HL-60 (cell line): ENCODE measurements around the gene EFCAB6.

Source experiments
- DNase-seq, 2 experiments: peaks; one replicate each; pipeline ENCODE4 v3.0.0-alpha.2; 2010 to 2020; ENCODE audit warnings: low read depth in 1 of 2, low spot score in 1 of 2
- H3K27ac ChIP-seq: fragments of 250-450 bp; sonication (Bioruptor Pico); replicated peaks from 2 replicates; pipeline ENCODE4 v1.5.1; 2020; ENCODE audit warnings: mild to moderate bottlenecking, moderate library complexity
- H3K27me3 ChIP-seq: fragments of 250-450 bp; sonication (Bioruptor Pico); 2 replicates; pipeline ENCODE4 v1.5.1; 2021; ENCODE audit warnings: mild to moderate bottlenecking, moderate library complexity; ENCODE audit not compliant: insufficient read depth, poor library complexity, severe bottlenecking
- H3K4me3 ChIP-seq: replicated peaks from 2 replicates; pipeline ENCODE4 v1.5.1; 2011; ENCODE audit warnings: mild to moderate bottlenecking, control low read depth, low read length; ENCODE audit not compliant: insufficient read depth
- CTCF ChIP-seq: IDR thresholded peaks from one replicate; pipeline ENCODE4 v1.5.1; 2011; ENCODE audit warnings: low read length, control low read depth, inconsistent platforms; ENCODE audit not compliant: insufficient read depth
- GABPA ChIP-seq: IDR thresholded peaks from 2 replicates; pipeline ENCODE4 v1.6.1; 2012; ENCODE audit warnings: low read depth
- POLR2AphosphoS5 ChIP-seq: IDR thresholded peaks from 2 replicates; pipeline ENCODE4 v1.6.1; 2012; ENCODE audit warnings: low read depth
- REST ChIP-seq: IDR thresholded peaks from 2 replicates; pipeline ENCODE4 v1.6.1; 2012; ENCODE audit warnings: low read depth; ENCODE audit not compliant: insufficient replicate concordance
- SPI1 ChIP-seq: IDR thresholded peaks from 2 replicates; pipeline ENCODE4 v1.6.1; 2012; ENCODE audit warnings: low read depth, mild to moderate bottlenecking, borderline replicate concordance

The EFCAB6 gene

GRCh38 chr22:43567691-43568324, 244.3 kb downstream of the EFCAB6 start:
- DNase-seq: no peak
- no peak overlapping the region for H3K4me3 ChIP-seq
- no peak overlapping the region for H3K27ac ChIP-seq
- no peaks in the 10 kb centered on the region for H3K27me3 ChIP-seq
- TF ChIP-seq POLR2AphosphoS5 (no peak), SPI1 (no peak), CTCF (no peak), REST (no peak), GABPA (no peak)

- no peak overlapping the region for H3K4me3 ChIP-seq
- DNase-seq: no peak
- TF ChIP-seq CTCF: no peak
- TF ChIP-seq SPI1: no peak
- no peak for TF ChIP-seq REST
- no peak for TF ChIP-seq POLR2AphosphoS5
- no peak for TF ChIP-seq GABPA
- no peak overlapping the region for H3K27ac ChIP-seq
- H3K27me3 ChIP-seq: no peaks in the 10 kb centered on the region
These were observed 245.4 kb downstream of the EFCAB6 start for GRCh38 chr22:43566561-43567332.

DNA sequence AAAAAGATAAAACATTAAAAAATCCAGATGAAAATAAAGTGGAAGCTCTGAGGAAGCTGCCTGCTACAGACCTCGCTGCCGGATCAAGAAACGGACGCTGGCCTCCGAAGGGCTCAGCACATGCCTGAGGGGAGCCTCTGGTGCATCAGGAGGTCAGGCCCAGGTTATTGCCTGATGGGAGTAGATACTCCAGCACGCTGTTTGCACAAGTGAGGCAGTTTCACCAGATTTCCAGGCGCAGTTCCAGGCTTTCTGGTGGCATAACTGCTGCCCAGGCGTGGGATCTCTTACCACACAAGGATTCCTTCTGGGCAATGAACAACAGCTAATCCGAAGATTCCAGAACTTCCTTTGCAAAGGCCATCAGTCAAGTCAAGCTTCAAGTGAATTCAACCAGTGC, 246.1 kb downstream of the EFCAB6 start:
- Histone ChIP-seq H3K4me3 (no peak overlapping the region), H3K27me3 (no peaks in the 10 kb centered on the region), H3K27ac (no peak overlapping the region)
- no peak for DNase-seq
- no peak for TF ChIP-seq GABPA
- TF ChIP-seq REST: no peak
- TF ChIP-seq CTCF: no peak
- TF ChIP-seq POLR2AphosphoS5: no peak
- TF ChIP-seq SPI1: no peak
